Measurements from ENCODE around the gene RNF144B.

GRCh38 chr6:18431581-18431980 is 44.4 kb downstream of the RNF144B start:
- no peak for TF ChIP-seq SUPT5H (IDR thresholded peaks at IDR 0.05)
- no peak for TF ChIP-seq RBFOX2 (IDR thresholded peaks at IDR 0.05; ENCODE audit: low read depth, low read length)
- no peak for TF ChIP-seq CREB3L1 (IDR thresholded peaks at IDR 0.05; ENCODE audit: borderline replicate concordance, low read depth)
- no peak for TF ChIP-seq NRF1 (conservative IDR thresholded peaks at IDR 0.05 in 1 of 2, IDR thresholded peaks at IDR 0.05 in 1 of 2)
- TF ChIP-seq FOSL1 (tag; conservative IDR thresholded peaks at IDR 0.05): no peak
- TF ChIP-seq KDM4B (IDR thresholded peaks at IDR 0.05; ENCODE audit: borderline replicate concordance in 2 of 2, low read depth in 1 of 2): no peak
- no peak for TF ChIP-seq CTCF (IDR thresholded peaks at IDR 0.05 in 2 of 3, conservative IDR thresholded peaks at IDR 0.05 in 1 of 3; ENCODE audit: insufficient read depth in 2 of 3, low read depth in 1 of 3, low read length in 3 of 3)
- no peak for TF ChIP-seq TBP (optimal IDR thresholded peaks at IDR 0.05; ENCODE audit: low read depth, low read length)
- TF ChIP-seq MECOM (CRISPR knock-in tag; IDR thresholded peaks at IDR 0.05): no peak
- TF ChIP-seq, protein P1, sequence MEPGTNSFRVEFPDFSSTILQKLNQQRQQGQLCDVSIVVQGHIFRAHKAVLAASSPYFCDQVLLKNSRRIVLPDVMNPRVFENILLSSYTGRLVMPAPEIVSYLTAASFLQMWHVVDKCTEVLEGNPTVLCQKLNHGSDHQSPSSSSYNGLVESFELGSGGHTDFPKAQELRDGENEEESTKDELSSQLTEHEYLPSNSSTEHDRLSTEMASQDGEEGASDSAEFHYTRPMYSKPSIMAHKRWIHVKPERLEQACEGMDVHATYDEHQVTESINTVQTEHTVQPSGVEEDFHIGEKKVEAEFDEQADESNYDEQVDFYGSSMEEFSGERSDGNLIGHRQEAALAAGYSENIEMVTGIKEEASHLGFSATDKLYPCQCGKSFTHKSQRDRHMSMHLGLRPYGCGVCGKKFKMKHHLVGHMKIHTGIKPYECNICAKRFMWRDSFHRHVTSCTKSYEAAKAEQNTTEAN (CRISPR knock-in tag; IDR thresholded peaks at IDR 0.05): no peak

All from K562 (cell line).